ENCODE data around the gene GTF3A. TPM values are rescaled to one million over a fixed set of nuclear protein-coding genes. Genes with fewer than 3 reads are reported as not detected.

Gene GTF3A
- total and polyA plus RNA-seq, 2 of the 8 experiments (the other 6 are each of a cell fraction or from before 2014, with no cell fraction given): 41.6 to 96.5 TPM

- TF ChIP-seq RNF2 (IDR thresholded peaks at IDR 0.05; ENCODE audit: borderline replicate concordance, low read depth, low read length, missing control alignments, poor library complexity, severe bottlenecking) (no peak), E2F6 (IDR thresholded peaks at IDR 0.05) (no peak), BCL11A (IDR thresholded peaks at IDR 0.05; ENCODE audit: low read depth in 2 of 2, low read length in 2 of 2) (no peak), TAF7 (optimal IDR thresholded peaks at IDR 0.05; ENCODE audit: borderline replicate concordance, low read depth, low read length) (no peak), CREB1 (IDR thresholded peaks at IDR 0.05) (no peak), POLR2A (IDR thresholded peaks at IDR 0.05; ENCODE audit: control extremely low read depth in 1 of 2, low read depth in 2 of 2, low read length in 2 of 2) (no peak)
Observed at GRCh38 chr13:27463500-27463899, 39.1 kb downstream of the GTF3A start (continued).
